ENCODE data around the gene TIPRL. TPM values are rescaled to one million over a fixed set of nuclear protein-coding genes. Genes with fewer than 3 reads are reported as not detected.

The TIPRL gene
- 10 to 100 TPM; 44.8 to 53.0 (median 49.7) TPM for polyA plus RNA-seq (ENCODE audit: insufficient read length in 3 of 3)
- long read RNA-seq, donor 1, transcript TIPRL-202 (7 exons, 3,032 nt): major isoform, 15 of 34 reads
- long read RNA-seq, donor 1, partial matches to known transcripts: 19 of 34 reads
- long read RNA-seq, donor 1, other reads (novel, unspliced or antisense): 0 of 34 reads
- long read RNA-seq, donor 2, transcript TIPRL-202 (7 exons, 3,032 nt): major isoform, 10 of 10 reads
- long read RNA-seq, donor 2, partial matches to known transcripts: 0 of 10 reads
- long read RNA-seq, donor 2, other reads (novel, unspliced or antisense): 0 of 10 reads
- long read RNA-seq, donor 3, transcript TIPRL-202 (7 exons, 3,032 nt): major isoform, 30 of 30 reads
- long read RNA-seq, donor 3, partial matches to known transcripts: 0 of 30 reads
- long read RNA-seq, donor 3, other reads (novel, unspliced or antisense): 0 of 30 reads
- long read RNA-seq, donor 4, transcript TIPRL-202 (7 exons, 3,032 nt): major isoform, 12 of 12 reads
- long read RNA-seq, donor 4, partial matches to known transcripts: 0 of 12 reads
- long read RNA-seq, donor 4, other reads (novel, unspliced or antisense): 0 of 12 reads
- long read RNA-seq, donor 5: 0 reads
- long read RNA-seq, donor 6, transcript TIPRL-202 (7 exons, 3,032 nt): major isoform, 18 of 48 reads
- long read RNA-seq, donor 6, partial matches to known transcripts: 30 of 48 reads
- long read RNA-seq, donor 6, other reads (novel, unspliced or antisense): 0 of 48 reads
- long read RNA-seq, donor 7, transcript TIPRL-202 (7 exons, 3,032 nt): major isoform, 25 of 25 reads
- long read RNA-seq, donor 7, partial matches to known transcripts: 0 of 25 reads
- long read RNA-seq, donor 7, other reads (novel, unspliced or antisense): 0 of 25 reads
- long read RNA-seq, donor 8, transcript TIPRL-202 (7 exons, 3,032 nt): major isoform, 27 of 37 reads
- long read RNA-seq, donor 8, partial matches to known transcripts: 10 of 37 reads
- long read RNA-seq, donor 8, other reads (novel, unspliced or antisense): 0 of 37 reads
- long read RNA-seq, donor 9, transcript TIPRL-202 (7 exons, 3,032 nt): major isoform, 26 of 45 reads
- long read RNA-seq, donor 9, partial matches to known transcripts: 19 of 45 reads
- long read RNA-seq, donor 9, other reads (novel, unspliced or antisense): 0 of 45 reads
- long read RNA-seq, donor 10, transcript TIPRL-202 (7 exons, 3,032 nt): major isoform, 24 of 29 reads
- long read RNA-seq, donor 10, partial matches to known transcripts: 5 of 29 reads
- long read RNA-seq, donor 10, other reads (novel, unspliced or antisense): 0 of 29 reads
- long read RNA-seq, donor 11, transcript TIPRL-202 (7 exons, 3,032 nt): major isoform, 20 of 25 reads
- long read RNA-seq, donor 11, partial matches to known transcripts: 5 of 25 reads
- long read RNA-seq, donor 11, other reads (novel, unspliced or antisense): 0 of 25 reads
- long read RNA-seq, donor 12, transcript TIPRL-202 (7 exons, 3,032 nt): major isoform, 10 of 10 reads
- long read RNA-seq, donor 12, partial matches to known transcripts: 0 of 10 reads
- long read RNA-seq, donor 12, other reads (novel, unspliced or antisense): 0 of 10 reads
- long read RNA-seq, donor 13, transcript TIPRL-202 (7 exons, 3,032 nt): major isoform, 35 of 48 reads
- long read RNA-seq, donor 13, partial matches to known transcripts: 12 of 48 reads
- long read RNA-seq, donor 13, other reads (novel, unspliced or antisense): 0 of 48 reads
- long read RNA-seq, donor 14, transcript TIPRL-202 (7 exons, 3,032 nt): major isoform, 20 of 20 reads
- long read RNA-seq, donor 14, partial matches to known transcripts: 0 of 20 reads
- long read RNA-seq, donor 14, other reads (novel, unspliced or antisense): 0 of 20 reads
- long read RNA-seq, donor 15, transcript TIPRL-202 (7 exons, 3,032 nt): major isoform, 15 of 15 reads
- long read RNA-seq, donor 15, partial matches to known transcripts: 0 of 15 reads
- long read RNA-seq, donor 15, other reads (novel, unspliced or antisense): 0 of 15 reads
- long read RNA-seq, donor 16, transcript TIPRL-202 (7 exons, 3,032 nt): major isoform, 42 of 49 reads
- long read RNA-seq, donor 16, partial matches to known transcripts: 7 of 49 reads
- long read RNA-seq, donor 16, other reads (novel, unspliced or antisense): 0 of 49 reads

GRCh38 chr1:168178638-168179437, at the start of gene TIPRL:
TIPRL (plus strand) TSS chr1:168178962; CDS start chr1:168179078, 116 bp downstream.
- peak; percentile 92 to 97 (median 94) for DNase-seq (ENCODE audit: extremely low read depth in 1 of 11, low read depth in 9 of 11, low spot score in 4 of 11)

- no peak for DNase-seq (ENCODE audit: extremely low read depth in 1 of 11, low read depth in 9 of 11, low spot score in 4 of 11)
Measured at GRCh38 chr1:168129933-168130332, 48.8 kb upstream of the TIPRL start.

GRCh38 chr1:168134132-168134531, 44.6 kb upstream of the TIPRL start:
- DNase-seq (ENCODE audit: extremely low read depth in 1 of 11, low read depth in 9 of 11, low spot score in 4 of 11): no peak

- DNase-seq (ENCODE audit: extremely low read depth in 1 of 11, low read depth in 9 of 11, low spot score in 4 of 11): no peak
Measured at GRCh38 chr1:168134642-168135041, 44.1 kb upstream of the TIPRL start.

- peak in 1 of 11 donors; percentile 26 for DNase-seq (ENCODE audit: extremely low read depth in 1 of 11, low read depth in 9 of 11, low spot score in 4 of 11)
Measured at GRCh38 chr1:168135116-168135920, 43.4 kb upstream of the TIPRL start.

GRCh38 chr1:168135921-168136708, 42.6 kb upstream of the TIPRL start:
- DNase-seq (ENCODE audit: extremely low read depth in 1 of 11, low read depth in 9 of 11, low spot score in 4 of 11): peak in 5 of 11 donors; percentile 2 to 35 (median 27)

GRCh38 chr1:168136709-168137514, 41.9 kb upstream of the TIPRL start, which contains the start of gene GPR161:
GPR161 (minus strand) TSS chr1:168136930; CDS start chr1:168104850, 32,080 bp downstream.
- DNase-seq (ENCODE audit: extremely low read depth in 1 of 11, low read depth in 9 of 11, low spot score in 4 of 11): peak in 6 of 11 donors; percentile 37 to 50 (median 46)

GRCh38 chr1:168137515-168137821, 41.3 kb upstream of the TIPRL start:
- DNase-seq (ENCODE audit: extremely low read depth in 1 of 11, low read depth in 9 of 11, low spot score in 4 of 11): no peak

GRCh38 chr1:168138134-168138533, 40.6 kb upstream of the TIPRL start:
- no peak for DNase-seq (ENCODE audit: extremely low read depth in 1 of 11, low read depth in 9 of 11, low spot score in 4 of 11)

GRCh38 chr1:168139070-168139469, 39.7 kb upstream of the TIPRL start:
- DNase-seq (ENCODE audit: extremely low read depth in 1 of 11, low read depth in 9 of 11, low spot score in 4 of 11): no peak

- no peak for DNase-seq (ENCODE audit: extremely low read depth in 1 of 11, low read depth in 9 of 11, low spot score in 4 of 11)
Measured at GRCh38 chr1:168141871-168142385, 36.8 kb upstream of the TIPRL start.

- DNase-seq (ENCODE audit: extremely low read depth in 1 of 11, low read depth in 9 of 11, low spot score in 4 of 11): peak in 9 of 11 donors; percentile 55 to 83 (median 79)
Measured at GRCh38 chr1:168145184-168146159, 33.3 kb upstream of the TIPRL start.

GRCh38 chr1:168146160-168146539, 32.6 kb upstream of the TIPRL start:
- no peak for DNase-seq (ENCODE audit: extremely low read depth in 1 of 11, low read depth in 9 of 11, low spot score in 4 of 11)
